Keratinocyte (primary cell): ENCODE data around the gene FHL3. TPM values are rescaled to one million over a fixed set of nuclear protein-coding genes. Genes with fewer than 3 reads are reported as not detected.

Experiments used
- DNase-seq: peaks from one replicate; pipeline ENCODE4 v3.0.0-alpha.2; 2011; ENCODE audit warnings: low read depth, missing footprints, low spot score
- FAIRE-seq: peaks from 2 replicates; lab custom pipeline; 2011; peaks lifted over from hg19 to GRCh38; lab: Jason Lieb, UNC
- H2AFZ ChIP-seq: 2 replicates; pipeline ENCODE4 v1.6.0; 2012; ENCODE audit warnings: low read length, control low read depth, inconsistent platforms; ENCODE audit not compliant: control insufficient read depth
- H3K27ac ChIP-seq: 2 replicates; pipeline ENCODE4 v1.5.1; 2011; ENCODE audit warnings: low read length; ENCODE audit not compliant: control insufficient read depth, insufficient read depth
- H3K27me3 ChIP-seq: 3 replicates; pipeline ENCODE4 v1.6.0; 2011; ENCODE audit warnings: low read length; ENCODE audit not compliant: control insufficient read depth, insufficient read depth; ENCODE audit errors: extremely low read depth
- H3K36me3 ChIP-seq, 2 experiments: 2 replicates in 1 of 2; 3 replicates in 1 of 2; pipeline ENCODE4 v1.5.1; 2011; ENCODE audit warnings: low read length in 2 of 2, mild to moderate bottlenecking in 1 of 2; ENCODE audit not compliant: control insufficient read depth in 2 of 2, insufficient read depth in 2 of 2; ENCODE audit errors: extremely low read depth in 1 of 2
- H3K4me1 ChIP-seq: 3 replicates; pipeline ENCODE4 v1.5.1; 2011; ENCODE audit warnings: low read length; ENCODE audit not compliant: control insufficient read depth, insufficient read depth; ENCODE audit errors: extremely low read depth
- H3K4me2 ChIP-seq: 3 replicates; pipeline ENCODE4 v1.6.0; 2011; ENCODE audit warnings: low read depth, low read length; ENCODE audit not compliant: control insufficient read depth, insufficient read depth; ENCODE audit errors: extremely low read depth
- H3K4me3 ChIP-seq, 3 experiments: fragments of 200-600 bp in 1 of 3; sonication (generic) in 1 of 3; 2 replicates in 2 of 3; 3 replicates in 1 of 3; pipeline ENCODE4 v1.5.1; 2011 to 2016; ENCODE audit warnings: low read length in 3 of 3, mild to moderate bottlenecking in 3 of 3, control low read depth in 2 of 3, inconsistent platforms in 1 of 3, low read depth in 1 of 3, mixed read lengths in 1 of 3, mixed run types in 1 of 3, moderate library complexity in 1 of 3; ENCODE audit not compliant: control insufficient read depth in 2 of 3, insufficient read depth in 2 of 3; ENCODE audit errors: extremely low read depth in 1 of 3
- H3K79me2 ChIP-seq: 2 replicates; pipeline ENCODE4 v1.6.0; 2012; ENCODE audit warnings: low read length; ENCODE audit not compliant: control insufficient read depth, insufficient read depth
- H3K9ac ChIP-seq: 3 replicates; pipeline ENCODE4 v1.6.0; 2011; ENCODE audit warnings: low read length; ENCODE audit not compliant: control insufficient read depth, insufficient read depth; ENCODE audit errors: extremely low read depth
- H3K9me1 ChIP-seq: 3 replicates; pipeline ENCODE4 v1.6.0; 2011; ENCODE audit warnings: low read length; ENCODE audit not compliant: control insufficient read depth, insufficient read depth; ENCODE audit errors: extremely low read depth
- H3K9me3 ChIP-seq: 2 replicates; pipeline ENCODE4 v1.5.1; 2012; ENCODE audit warnings: low read depth, low read length; ENCODE audit not compliant: control insufficient read depth
- H4K20me1 ChIP-seq: 3 replicates; pipeline ENCODE4 v1.6.0; 2011; ENCODE audit warnings: low read length; ENCODE audit not compliant: control insufficient read depth, insufficient read depth; ENCODE audit errors: extremely low read depth
- EZH2 ChIP-seq: IDR thresholded peaks from one replicate; pipeline ENCODE4 v1.6.1; 2012; ENCODE audit warnings: inconsistent platforms, mild to moderate bottlenecking, low read length, moderate library complexity
- dilution Hi-C: fragments of 300-500 bp; cut with MboI; formaldehyde crosslinking; loops from one replicate; pipeline ENCODE4 v1.7.0; 2020; ENCODE audit warnings: low sequenced_read_pairs; ENCODE audit not compliant: extremely low pct_ligation_motif_present
- polyA plus RNA-seq, 5 experiments: library from polyadenylated mRNA; depleted of rRNA in 3 of 5; stranded (reverse) in 3 of 5; stranded (forward) in 1 of 5; unstranded in 1 of 5; fragments of >200 nt; gene quantifications; 1 replicate in 1 of 5; 2 replicates in 3 of 5; 3 replicates in 1 of 5; pipeline versions ENCODE4 v1.2.1 to v1.2.3, GENCODE V29; 2011 to 2012; ENCODE audit warnings: missing spikeins in 2 of 5, low read depth in 1 of 5, low replicate concordance in 1 of 5
- small RNA-seq, 3 experiments: library from RNA; depleted of rRNA; stranded (forward); fragments of <200 nt; gene quantifications; one replicate each; pipeline ENCODE3, GENCODE V24; 2012; ENCODE audit warnings: low read depth in 3 of 3, low replicate concordance in 1 of 3; ENCODE audit not compliant: insufficient read length in 3 of 3
- TF ChIP-seq, protein P1 (sequence below), 3 experiments: IDR thresholded peaks in 1 of 3; conservative IDR thresholded peaks in 1 of 3; optimal IDR thresholded peaks in 1 of 3; 2 replicates in 2 of 3; 3 replicates in 1 of 3; pipeline versions ENCODE3 to v1.5.1; 2011; ENCODE audit warnings: low read length in 3 of 3, mild to moderate bottlenecking in 3 of 3, moderate library complexity in 2 of 3, control low read depth in 1 of 3, inconsistent platforms in 1 of 3; ENCODE audit not compliant: insufficient read depth in 2 of 3; ENCODE audit errors: extremely low read depth in 1 of 3

Gene FHL3
- polyA plus RNA-seq, 1 donor (not counting 4 experiments of a cell fraction or from before 2014, with no cell fraction given): 5.1 TPM

DNA sequence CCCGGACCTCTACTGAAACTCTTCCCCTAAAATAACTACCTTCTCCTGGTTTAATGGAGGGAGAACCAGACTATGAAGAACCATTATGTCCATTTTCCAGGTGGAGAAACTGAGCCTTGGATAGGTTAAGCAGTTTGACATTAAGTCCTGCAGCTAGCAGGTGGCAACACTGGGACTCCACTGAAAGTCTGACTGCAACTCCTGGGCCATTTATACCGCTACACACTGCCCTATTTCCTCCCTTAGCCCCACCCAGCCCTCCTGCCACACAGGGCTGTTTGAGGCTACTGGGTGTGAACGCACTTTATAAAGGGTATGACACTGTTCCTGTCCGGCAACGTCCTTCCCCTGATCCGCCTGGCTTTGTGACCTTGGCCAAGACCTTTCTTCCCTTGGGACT, 58.0 kb downstream of the FHL3 start:
- FAIRE-seq (no peak), DNase-seq (no peak)
- Histone ChIP-seq H3K36me3 (no peaks in the 10 kb centered on the region), H3K9me1 (no peaks in the 10 kb centered on the region), H3K4me1 (no peaks in the 10 kb centered on the region), H3K27me3 (no peaks in the 10 kb centered on the region), H3K9me3 (no peaks in the 10 kb centered on the region), H3K79me2 (no peaks in the 10 kb centered on the region), H3K9ac (no peak overlapping the region), H4K20me1 (no peaks in the 10 kb centered on the region), H3K27ac (no peak overlapping the region), H3K4me3 (no peak overlapping the region), H3K4me2 (no peak overlapping the region), H2AFZ (no peak overlapping the region)
- TF ChIP-seq EZH2: no peak
- TF ChIP-seq, protein P1, sequence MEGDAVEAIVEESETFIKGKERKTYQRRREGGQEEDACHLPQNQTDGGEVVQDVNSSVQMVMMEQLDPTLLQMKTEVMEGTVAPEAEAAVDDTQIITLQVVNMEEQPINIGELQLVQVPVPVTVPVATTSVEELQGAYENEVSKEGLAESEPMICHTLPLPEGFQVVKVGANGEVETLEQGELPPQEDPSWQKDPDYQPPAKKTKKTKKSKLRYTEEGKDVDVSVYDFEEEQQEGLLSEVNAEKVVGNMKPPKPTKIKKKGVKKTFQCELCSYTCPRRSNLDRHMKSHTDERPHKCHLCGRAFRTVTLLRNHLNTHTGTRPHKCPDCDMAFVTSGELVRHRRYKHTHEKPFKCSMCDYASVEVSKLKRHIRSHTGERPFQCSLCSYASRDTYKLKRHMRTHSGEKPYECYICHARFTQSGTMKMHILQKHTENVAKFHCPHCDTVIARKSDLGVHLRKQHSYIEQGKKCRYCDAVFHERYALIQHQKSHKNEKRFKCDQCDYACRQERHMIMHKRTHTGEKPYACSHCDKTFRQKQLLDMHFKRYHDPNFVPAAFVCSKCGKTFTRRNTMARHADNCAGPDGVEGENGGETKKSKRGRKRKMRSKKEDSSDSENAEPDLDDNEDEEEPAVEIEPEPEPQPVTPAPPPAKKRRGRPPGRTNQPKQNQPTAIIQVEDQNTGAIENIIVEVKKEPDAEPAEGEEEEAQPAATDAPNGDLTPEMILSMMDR (optimal IDR thresholded peaks at IDR 0.05 in 1 of 3, IDR thresholded peaks at IDR 0.05 in 1 of 3, conservative IDR thresholded peaks at IDR 0.05 in 1 of 3; ENCODE audit: extremely low read depth in 1 of 3, insufficient read depth in 2 of 3, low read length in 3 of 3): no peak
- dilution Hi-C loops: no loop called here

Small RNA genes lying within 50 kb of the gene (small RNA-seq; reads per million reads assigned to genes)
- 0 reads per million in 3 experiments for gene RF00017
- 0 to 0.25 (median 0) reads per million in 3 experiments for gene RNU6-510P

Other genes with a start within 250 kb of the FHL3 start
- gene EPHA10, start 240.4 kb downstream of the FHL3 start, polyA plus RNA-seq: 0.01 TPM in 1 of 3 replicates, not detected in the others
- gene MANEAL, start 211.7 kb downstream of the FHL3 start, polyA plus RNA-seq: 0.32 to 0.72 TPM (median 0.37 TPM) in 3 replicates
- gene C1orf122, start 197.7 kb downstream of the FHL3 start, polyA plus RNA-seq: 22.2 to 46.0 TPM (median 25.8 TPM) in 3 replicates
- 21.7 to 26.8 TPM (median 22.2 TPM) in 3 replicates for gene YRDC, start 197.3 kb downstream of the FHL3 start, polyA plus RNA-seq
- 10.5 to 13.1 TPM (median 10.7 TPM) in 3 replicates for gene MTF1, start 145.9 kb downstream of the FHL3 start, polyA plus RNA-seq
- gene INPP5B, start 58.5 kb downstream of the FHL3 start, polyA plus RNA-seq: 3.4 to 6.4 TPM (median 6.0 TPM) in 3 replicates
- gene SF3A3, start 15.5 kb downstream of the FHL3 start, polyA plus RNA-seq: 26.4 to 47.0 TPM (median 44.5 TPM) in 3 replicates
- 24.1 to 50.0 TPM (median 49.1 TPM) in 3 replicates for gene UTP11, start 7.2 kb upstream of the FHL3 start, polyA plus RNA-seq
- gene POU3F1, start 41.3 kb upstream of the FHL3 start, polyA plus RNA-seq: 0.32 to 1.3 TPM (median 0.59 TPM) in 3 replicates